Measurements from ENCODE around the gene C1S. TPM values are rescaled to one million over a fixed set of nuclear protein-coding genes. Genes with fewer than 3 reads are reported as not detected.
A peak's percentile ranks its signal among the peaks of the same experiment; 100 is the strongest.

Gene C1S
- total RNA-seq, 1 donor from 2014 or later = 18.2 TPM

- no peak overlapping the region for H3K27ac Mint-ChIP-seq (ENCODE audit: unreplicated experiment)
- no peaks in the 10 kb centered on the region for H3K9me3 Mint-ChIP-seq (ENCODE audit: unreplicated experiment)
- peaks cover 21% of the 10 kb centered on the region for H3K4me1 Mint-ChIP-seq (ENCODE audit: unreplicated experiment)
- no peak for DNase-seq (ENCODE audit: extremely low spot score, unreplicated experiment)
- H3K27me3 Mint-ChIP-seq (ENCODE audit: unreplicated experiment) = peaks cover 14% of the 10 kb centered on the region
- no peak overlapping the region for H3K4me3 Mint-ChIP-seq (ENCODE audit: unreplicated experiment)
- H3K36me3 Mint-ChIP-seq (ENCODE audit: unreplicated experiment) = peaks cover 2% of the 10 kb centered on the region
- TF ChIP-seq CTCF (IDR thresholded peaks at IDR 0.05) = no peak
Observed at GRCh38 chr12:7112041-7112440, 51.5 kb downstream of the C1S start.

- peaks cover 2% of the 10 kb centered on the region for H3K36me3 Mint-ChIP-seq (ENCODE audit: unreplicated experiment)
- no peak overlapping the region for H3K27ac Mint-ChIP-seq (ENCODE audit: unreplicated experiment)
- H3K27me3 Mint-ChIP-seq (ENCODE audit: unreplicated experiment) = peaks cover 27% of the 10 kb centered on the region
- peak; percentile 87 for TF ChIP-seq CTCF (IDR thresholded peaks at IDR 0.05)
- peaks cover 14% of the 10 kb centered on the region for H3K4me1 Mint-ChIP-seq (ENCODE audit: unreplicated experiment)
- no peak for DNase-seq (ENCODE audit: extremely low spot score, unreplicated experiment)
- no peak overlapping the region for H3K4me3 Mint-ChIP-seq (ENCODE audit: unreplicated experiment)
- no peaks in the 10 kb centered on the region for H3K9me3 Mint-ChIP-seq (ENCODE audit: unreplicated experiment)
Observed at GRCh38 chr12:7113389-7113871, 52.9 kb downstream of the C1S start.

- DNase-seq (ENCODE audit: extremely low spot score, unreplicated experiment) = no peak
- Mint-ChIP-seq H3K27me3 (ENCODE audit: unreplicated experiment) (peaks cover 31% of the 10 kb centered on the region), H3K4me1 (ENCODE audit: unreplicated experiment) (peaks cover 10% of the 10 kb centered on the region), H3K27ac (ENCODE audit: unreplicated experiment) (no peak overlapping the region), H3K4me3 (ENCODE audit: unreplicated experiment) (no peak overlapping the region), H3K9me3 (ENCODE audit: unreplicated experiment) (no peaks in the 10 kb centered on the region), H3K36me3 (ENCODE audit: unreplicated experiment) (peaks cover 2% of the 10 kb centered on the region)
- no peak for TF ChIP-seq CTCF (IDR thresholded peaks at IDR 0.05)
Observed at GRCh38 chr12:7114008-7114407, 53.5 kb downstream of the C1S start.

GRCh38 chr12:7114851-7115250 is 54.3 kb downstream of the C1S start:
- DNase-seq (ENCODE audit: extremely low spot score, unreplicated experiment) = no peak
- Mint-ChIP-seq H3K4me3 (ENCODE audit: unreplicated experiment) (no peak overlapping the region), H3K36me3 (ENCODE audit: unreplicated experiment) (peaks cover 2% of the 10 kb centered on the region), H3K27ac (ENCODE audit: unreplicated experiment) (no peak overlapping the region), H3K4me1 (ENCODE audit: unreplicated experiment) (peaks cover 5% of the 10 kb centered on the region), H3K9me3 (ENCODE audit: unreplicated experiment) (no peaks in the 10 kb centered on the region), H3K27me3 (ENCODE audit: unreplicated experiment) (peaks cover 31% of the 10 kb centered on the region)
- TF ChIP-seq CTCF (IDR thresholded peaks at IDR 0.05) = no peak

- Mint-ChIP-seq H3K27ac (ENCODE audit: unreplicated experiment) (no peak overlapping the region), H3K4me3 (ENCODE audit: unreplicated experiment) (no peak overlapping the region), H3K9me3 (ENCODE audit: unreplicated experiment) (no peaks in the 10 kb centered on the region), H3K36me3 (ENCODE audit: unreplicated experiment) (peaks cover 2% of the 10 kb centered on the region), H3K27me3 (ENCODE audit: unreplicated experiment) (peaks cover 31% of the 10 kb centered on the region), H3K4me1 (ENCODE audit: unreplicated experiment) (peaks cover 5% of the 10 kb centered on the region)
- TF ChIP-seq CTCF (IDR thresholded peaks at IDR 0.05) = no peak
- DNase-seq (ENCODE audit: extremely low spot score, unreplicated experiment) = no peak
Observed at GRCh38 chr12:7116196-7116595, 55.7 kb downstream of the C1S start.
